CD4-positive, alpha-beta T cell treated with Interleukin-6 at 100 ng/mL for 8 hours (primary cell): Measurements from ENCODE around the gene PIEZO1.
A peak's percentile ranks its signal among the peaks of the same experiment; 100 is the strongest.

Source experiments
- DNase-seq: peaks from one replicate; pipeline ENCODE4 v3.0.0-alpha.2; 2020; ENCODE audit warnings: mixed read lengths, low spot score

PIEZO1 gene

GRCh38 chr16:88817785-88818574, 33.0 kb upstream of the PIEZO1 start:
- DNase-seq = no peak

GRCh38 chr16:88816736-88817535, 31.9 kb upstream of the PIEZO1 start:
- DNase-seq = no peak

- DNase-seq = peak; percentile 36
Measured at GRCh38 chr16:88815901-88816589, 31.0 kb upstream of the PIEZO1 start.

GRCh38 chr16:88815227-88815626, 30.2 kb upstream of the PIEZO1 start:
- DNase-seq = no peak

GRCh38 chr16:88814144-88814502, 29.1 kb upstream of the PIEZO1 start:
- DNase-seq = no peak

- no peak for DNase-seq
Measured at GRCh38 chr16:88813269-88814143, 28.5 kb upstream of the PIEZO1 start.

- no peak for DNase-seq
Measured at GRCh38 chr16:88812513-88813268, 27.7 kb upstream of the PIEZO1 start.

GRCh38 chr16:88811769-88812512, 26.9 kb upstream of the PIEZO1 start, which contains the start of gene APRT:
TSS of gene APRT (minus strand) at chr16:88811928. CDS start at chr16:88811899, 29 bp downstream.
- DNase-seq = peak; percentile 94

GRCh38 chr16:88810912-88811768, 26.1 kb upstream of the PIEZO1 start:
- DNase-seq = peak; percentile 51

GRCh38 chr16:88810166-88810911, 25.3 kb upstream of the PIEZO1 start:
- no peak for DNase-seq

- no peak for DNase-seq
Measured at GRCh38 chr16:88809676-88810165, 24.7 kb upstream of the PIEZO1 start.

GRCh38 chr16:88809068-88809675, 24.2 kb upstream of the PIEZO1 start:
- no peak for DNase-seq

- DNase-seq = no peak
Measured at GRCh38 chr16:88807626-88808453, 22.8 kb upstream of the PIEZO1 start.

- DNase-seq = no peak
Measured at GRCh38 chr16:88807142-88807625, 22.2 kb upstream of the PIEZO1 start.

- no peak for DNase-seq
Measured at GRCh38 chr16:88806491-88807111, 21.6 kb upstream of the PIEZO1 start.

GRCh38 chr16:88805887-88806393, 20.9 kb upstream of the PIEZO1 start:
- DNase-seq = no peak
